SK-N-MC (cell line): Measurements from ENCODE around the gene HADH.

Experiments used
- EZH2 ChIP-seq: fragments of 200-600 bp; sonication (generic); IDR thresholded peaks from one replicate; pipeline ENCODE4 v1.6.1; 2017; ENCODE audit warnings: antibody characterized with exemption
- POLR2AphosphoS5 ChIP-seq: IDR thresholded peaks from 2 replicates; pipeline ENCODE4 v1.6.1; 2012; ENCODE audit warnings: mild to moderate bottlenecking, low read depth, low read length, borderline replicate concordance

- TF ChIP-seq EZH2 (no peak), POLR2AphosphoS5 (no peak)
Measured at GRCh38 chr4:107977966-107978705, 11.6 kb upstream of the HADH start.
